Measurements from ENCODE around the gene FKBP1A.

GRCh38 chr20:1396264-1396663 is 3.4 kb upstream of the FKBP1A start:
- TF ChIP-seq CTCF (IDR thresholded peaks at IDR 0.05) = no peak
- TF ChIP-seq POLR2AphosphoS5 (IDR thresholded peaks at IDR 0.05) = no peak

Data from stomach (tissue), 4 donors.